Measurements from ENCODE around the gene AIP.
"Not testable (repeated sequence)": the region's sequence is repeated elsewhere in the genome, so short reads cannot be mapped to it uniquely, and the experiment has no call there.

Gene AIP

GRCh38 chr11:67449116-67449844, 33.5 kb upstream of the AIP start:
- DNase-seq, result no peak

GRCh38 chr11:67450796-67451657, 31.8 kb upstream of the AIP start:
- DNase-seq, result no peak

- DNase-seq, result no peak
These were observed 31.2 kb upstream of the AIP start for GRCh38 chr11:67451658-67451976.

- no peak for DNase-seq
These were observed 30.5 kb upstream of the AIP start, which contains the start of gene GPR152 for GRCh38 chr11:67452141-67452952. GPR152 (minus strand) TSS chr11:67452729; CDS start chr11:67452724, 5 bp downstream.

GRCh38 chr11:67453816-67454732, 28.8 kb upstream of the AIP start:
- no peak for DNase-seq

- no peak for DNase-seq
These were observed 27.8 kb upstream of the AIP start, which contains the start of gene CABP4 for GRCh38 chr11:67455054-67455453. CABP4 (plus strand) TSS chr11:67455354; CDS start chr11:67455424, 70 bp downstream.

GRCh38 chr11:67456068-67456705, 26.6 kb upstream of the AIP start:
- DNase-seq, result no peak

GRCh38 chr11:67457453-67457852, 25.4 kb upstream of the AIP start:
- no peak for DNase-seq

- DNase-seq, result no peak
These were observed 24.6 kb upstream of the AIP start for GRCh38 chr11:67458266-67458665.

- DNase-seq, result no peak
These were observed 19.6 kb upstream of the AIP start for GRCh38 chr11:67463186-67463585.

GRCh38 chr11:67463680-67464410, 19.0 kb upstream of the AIP start:
- no peak for DNase-seq

GRCh38 chr11:67464411-67465188, 18.2 kb upstream of the AIP start:
- peak; percentile 92 for DNase-seq

- DNase-seq, result no peak
These were observed 17.7 kb upstream of the AIP start for GRCh38 chr11:67465189-67465510.

GRCh38 chr11:67465530-67465929, 17.3 kb upstream of the AIP start:
- DNase-seq, result not testable (repeated sequence)

GRCh38 chr11:67466367-67466766, 16.5 kb upstream of the AIP start:
- no peak for DNase-seq

- no peak for DNase-seq
These were observed 15.7 kb upstream of the AIP start for GRCh38 chr11:67466962-67467771.

GRCh38 chr11:67468056-67468455, 14.8 kb upstream of the AIP start:
- no peak for DNase-seq

- DNase-seq, result no peak
These were observed 14.4 kb upstream of the AIP start for GRCh38 chr11:67468456-67468758.

- peak; percentile 93 for DNase-seq
These were observed 13.9 kb upstream of the AIP start, which contains the start of gene TMEM134 for GRCh38 chr11:67468759-67469507. TMEM134 (minus strand) TSS chr11:67469251; CDS start chr11:67469192, 59 bp downstream.

Measured in activated CD4-positive, CD25-positive, alpha-beta regulatory T cell treated with anti-CD3 and anti-CD28 coated beads, Interleukin-2, amount 50 U/mL, for 72 hours (primary cell).